Testis (tissue), 3 donors: ENCODE data around the gene ZNF503. TPM values are rescaled to one million over a fixed set of nuclear protein-coding genes. Genes with fewer than 3 reads are reported as not detected.

Experiments used
- DNase-seq: peaks from one replicate; pipeline ENCODE4 v3.0.0-alpha.2; 2019
- H3K27ac ChIP-seq, 2 donors: fragments of 200-600 bp; sonication (generic); one replicate each; pipeline ENCODE4 v1.5.1; 2019
- H3K27me3 ChIP-seq: fragments of 200-600 bp; sonication (generic); one replicate; pipeline ENCODE4 v1.5.1; 2019
- H3K36me3 ChIP-seq: fragments of 200-600 bp; sonication (generic); one replicate; pipeline ENCODE4 v1.5.1; 2017; ENCODE audit warnings: low read depth; ENCODE audit errors: missing control alignments
- H3K4me1 ChIP-seq: fragments of 200-600 bp; sonication (generic); one replicate; pipeline ENCODE4 v1.5.1; 2019
- H3K4me3 ChIP-seq, 2 donors: fragments of 200-600 bp; sonication (generic); one replicate each; pipeline ENCODE4 v1.5.1; 2017 to 2019
- H3K9me3 ChIP-seq: fragments of 200-600 bp; sonication (generic); one replicate; pipeline ENCODE4 v1.5.1; 2017
- POLR2A ChIP-seq: fragments of 450-650 bp; IDR thresholded peaks from one replicate; pipeline ENCODE4 v1.6.1; 2017; ENCODE audit warnings: antibody characterized with exemption, mild to moderate bottlenecking, moderate library complexity
- WGBS, 2 donors: methylation state at CpG; one replicate each; pipeline ENCODE4 v1.1.5; 2018; 5-methylcytosine and 5-hydroxymethylcytosine counted together
- intact Hi-C: fragments of 100-400 bp; cut with DNase I; formaldehyde crosslinking; loops from one replicate; pipeline ENCODE4 v1.15.1; 2023; ENCODE audit warnings: low total_unique reads
- polyA plus RNA-seq: library from polyadenylated mRNA; stranded (reverse); fragments of 350-450 nt; fragmentation: Illumina TruSeq; extraction: RNeasy Lipid Tissue Mini Kit (QIAGEN cat#74804); gene quantifications from one replicate; pipeline ENCODE4 v1.2.3, GENCODE V29; 2014; ENCODE audit warnings: low read depth, low replicate concordance; ENCODE audit not compliant: insufficient read depth
- total RNA-seq, 2 donors: library from RNA; depleted of rRNA; stranded (reverse); fragments of >200 nt; gene quantifications; one replicate each; pipeline ENCODE4 v1.2.3, GENCODE V29; 2016
- TF ChIP-seq, protein P1 (sequence below), 3 experiments: fragments of 450-650 bp in 2 of 3; fragments of 200-600 bp in 1 of 3; sonication (generic) in 1 of 3; IDR thresholded peaks; one replicate each; pipeline ENCODE4 v1.5.1; 2016 to 2019; ENCODE audit warnings: antibody characterized with exemption in 3 of 3, mild to moderate bottlenecking in 2 of 3, moderate library complexity in 1 of 3

The ZNF503 gene
- total and polyA plus RNA-seq, 3 donors from 2014 or later = 7.0 to 9.8 (median 8.0) TPM

DNA sequence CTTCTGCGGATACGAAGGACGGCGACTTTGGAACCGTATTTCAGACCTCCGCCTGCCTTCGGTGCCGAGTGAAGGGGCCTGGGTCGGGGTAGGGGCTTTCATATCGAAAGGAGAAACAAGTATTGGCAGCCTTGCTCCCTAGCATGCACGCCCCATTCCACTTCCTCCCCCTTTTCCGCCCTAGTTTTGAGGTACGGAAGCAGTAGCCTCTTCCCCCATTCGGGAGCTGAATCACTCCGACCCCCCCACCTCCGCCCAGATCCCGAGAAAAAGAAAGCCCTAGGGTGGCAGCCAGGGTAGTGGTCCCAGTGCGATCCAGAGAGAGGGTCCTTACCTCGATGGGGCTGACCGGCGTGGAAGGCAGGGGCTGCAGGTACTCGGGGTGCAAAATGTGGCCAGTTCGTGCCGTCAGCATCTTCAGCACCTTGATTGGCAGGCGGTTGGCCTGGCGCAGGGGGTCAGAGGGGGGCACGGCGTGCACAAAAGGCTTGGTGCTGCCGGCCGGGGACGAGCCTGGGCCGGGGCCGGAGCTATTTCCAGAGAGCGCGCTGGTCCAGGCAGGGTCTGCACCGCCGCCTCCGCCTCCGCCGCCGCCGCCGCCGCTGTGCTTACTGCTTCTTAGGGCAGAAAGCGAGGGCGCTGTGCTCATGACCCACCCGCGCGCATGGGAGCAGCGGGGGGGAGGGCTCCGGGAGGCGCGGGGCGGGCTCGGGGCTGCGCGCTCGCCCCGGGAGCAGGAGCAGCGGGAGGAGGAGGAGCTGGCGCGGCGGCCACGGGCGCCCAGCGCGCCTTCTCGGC is 594 bp downstream of the ZNF503 start:
- WGBS, 2 donors = 0% methylated on average over 9 to 59 of the region's 68 CpGs
- H3K9me3 ChIP-seq = no peaks in the 10 kb centered on the region
- H3K4me1 ChIP-seq = no peaks in the 10 kb centered on the region
- intact Hi-C loops = loop anchor here (5.0 to 10.0 kb wide), 3 partner anchors 256 to 634 kb away; no protein-coding TSS in a partner anchor
- no peak for TF ChIP-seq POLR2A
- TF ChIP-seq, protein P1, sequence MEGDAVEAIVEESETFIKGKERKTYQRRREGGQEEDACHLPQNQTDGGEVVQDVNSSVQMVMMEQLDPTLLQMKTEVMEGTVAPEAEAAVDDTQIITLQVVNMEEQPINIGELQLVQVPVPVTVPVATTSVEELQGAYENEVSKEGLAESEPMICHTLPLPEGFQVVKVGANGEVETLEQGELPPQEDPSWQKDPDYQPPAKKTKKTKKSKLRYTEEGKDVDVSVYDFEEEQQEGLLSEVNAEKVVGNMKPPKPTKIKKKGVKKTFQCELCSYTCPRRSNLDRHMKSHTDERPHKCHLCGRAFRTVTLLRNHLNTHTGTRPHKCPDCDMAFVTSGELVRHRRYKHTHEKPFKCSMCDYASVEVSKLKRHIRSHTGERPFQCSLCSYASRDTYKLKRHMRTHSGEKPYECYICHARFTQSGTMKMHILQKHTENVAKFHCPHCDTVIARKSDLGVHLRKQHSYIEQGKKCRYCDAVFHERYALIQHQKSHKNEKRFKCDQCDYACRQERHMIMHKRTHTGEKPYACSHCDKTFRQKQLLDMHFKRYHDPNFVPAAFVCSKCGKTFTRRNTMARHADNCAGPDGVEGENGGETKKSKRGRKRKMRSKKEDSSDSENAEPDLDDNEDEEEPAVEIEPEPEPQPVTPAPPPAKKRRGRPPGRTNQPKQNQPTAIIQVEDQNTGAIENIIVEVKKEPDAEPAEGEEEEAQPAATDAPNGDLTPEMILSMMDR (IDR thresholded peaks at IDR 0.05) = no peak
- no peaks in the 10 kb centered on the region for H3K36me3 ChIP-seq
- no peaks in the 10 kb centered on the region for H3K27me3 ChIP-seq
- peak overlapping the region; percentile 78 to 83 for H3K4me3 ChIP-seq
- peak; percentile 65 for DNase-seq
- peak overlapping the region; percentile 85 to 96 for H3K27ac ChIP-seq

- 1 to 2% methylated on average over 14 to 20 of the region's 39 CpGs for WGBS, 2 donors
- Histone ChIP-seq H3K27ac (peak overlapping the region; percentile 85 to 96), H3K36me3 (no peaks in the 10 kb centered on the region), H3K4me3 (peak overlapping the region; percentile 78 to 83), H3K27me3 (no peaks in the 10 kb centered on the region), H3K4me1 (no peaks in the 10 kb centered on the region), H3K9me3 (no peaks in the 10 kb centered on the region)
- peak; percentile 31 for DNase-seq
- TF ChIP-seq, protein P1 (IDR thresholded peaks at IDR 0.05) = peak in 1 of 3 experiments; percentile 10
- no peak for TF ChIP-seq POLR2A
- intact Hi-C loops = loop anchor here (5.0 to 10.0 kb wide), 3 partner anchors 257 to 635 kb away; no protein-coding TSS in a partner anchor
Measured at GRCh38 chr10:75400163-75400770, 1.3 kb downstream of the ZNF503 start.

DNA sequence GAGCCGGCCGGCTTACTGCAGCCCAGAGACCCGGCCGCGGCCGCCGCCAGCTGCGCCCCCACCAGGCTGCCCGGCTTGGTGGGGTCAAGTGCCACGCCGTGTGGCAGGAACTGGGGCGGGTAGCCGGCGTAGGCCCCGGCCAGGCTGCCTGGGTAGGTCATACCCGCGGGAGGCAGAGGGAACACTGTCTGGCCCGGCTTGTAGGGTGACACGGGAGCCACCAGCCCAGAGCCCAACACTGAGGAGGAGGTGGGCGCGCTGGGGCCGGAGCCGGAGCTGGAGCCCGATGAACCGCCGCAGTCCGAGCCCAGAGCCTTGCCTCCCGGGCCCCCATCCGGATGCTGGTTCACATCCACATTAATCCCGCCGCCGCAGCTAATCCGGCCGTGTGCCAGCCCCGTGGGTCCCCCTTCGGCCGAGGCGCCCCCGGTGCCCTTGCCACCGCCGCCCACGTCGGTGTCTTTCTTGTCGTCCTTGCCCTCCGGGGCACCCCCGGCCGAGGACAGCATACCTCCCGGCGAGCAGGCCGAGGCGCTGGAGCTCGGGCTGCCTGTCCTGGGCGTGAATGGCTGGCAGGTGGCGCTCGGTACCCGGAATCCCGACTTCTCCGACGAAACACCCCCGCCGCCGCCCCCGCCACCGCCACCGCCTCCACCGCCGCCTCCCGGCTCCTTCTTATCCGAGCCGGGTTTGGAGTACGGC is 2.0 kb downstream of the ZNF503 start:
- no peaks in the 10 kb centered on the region for H3K4me1 ChIP-seq
- TF ChIP-seq, protein P1 (IDR thresholded peaks at IDR 0.05) = peak in 2 of 3 experiments; percentile 45 to 75
- TF ChIP-seq POLR2A = no peak
- peak overlapping the region; percentile 85 to 96 for H3K27ac ChIP-seq
- no peaks in the 10 kb centered on the region for H3K9me3 ChIP-seq
- peak overlapping the region; percentile 78 to 83 for H3K4me3 ChIP-seq
- no peaks in the 10 kb centered on the region for H3K36me3 ChIP-seq
- H3K27me3 ChIP-seq = no peaks in the 10 kb centered on the region
- peak; percentile 88 for DNase-seq
- intact Hi-C loops = loop anchor here (5.0 to 10.0 kb wide), 3 partner anchors 258 to 635 kb away; no protein-coding TSS in a partner anchor
- 6% methylated on average over 46 of the region's 71 CpGs; no CpG with 5 or more reads in 1 of the 2 donors for WGBS, 2 donors

- peak overlapping the region; percentile 85 to 96 for H3K27ac ChIP-seq
- H3K27me3 ChIP-seq = no peaks in the 10 kb centered on the region
- peak overlapping the region; percentile 78 to 83 for H3K4me3 ChIP-seq
- TF ChIP-seq, protein P1 (IDR thresholded peaks at IDR 0.05) = no peak
- no peak for TF ChIP-seq POLR2A
- 29% methylated on average over 70 of the region's 76 CpGs; no CpG with 5 or more reads in 1 of the 2 donors for WGBS, 2 donors
- no peaks in the 10 kb centered on the region for H3K9me3 ChIP-seq
- peak; percentile 20 for DNase-seq
- intact Hi-C loops = no loop called here
- H3K36me3 ChIP-seq = no peaks in the 10 kb centered on the region
- no peaks in the 10 kb centered on the region for H3K4me1 ChIP-seq
Measured at GRCh38 chr10:75398692-75399460, 2.7 kb downstream of the ZNF503 start.
